MG63 (cell line): Measurements from ENCODE around the gene PCDHB6. TPM values are rescaled to one million over a fixed set of nuclear protein-coding genes. Genes with fewer than 3 reads are reported as not detected.
A peak's percentile ranks its signal among the peaks of the same experiment; 100 is the strongest.
"Not testable (repeated sequence)": the region's sequence is repeated elsewhere in the genome, so short reads cannot be mapped to it uniquely, and the experiment has no call there.

ENCODE experiments used
- DNase-seq: peaks from one replicate; pipeline ENCODE4 v3.0.0-alpha.2; 2020
- H3K27me3 ChIP-seq: fragments of 250-450 bp; sonication (Bioruptor Pico); 2 replicates; pipeline ENCODE4 v1.5.1; 2020; ENCODE audit warnings: mild to moderate bottlenecking, moderate library complexity
- H3K36me3 ChIP-seq: fragments of 250-450 bp; sonication (Bioruptor Pico); 2 replicates; pipeline ENCODE4 v1.5.1; 2020; ENCODE audit warnings: mild to moderate bottlenecking, moderate library complexity
- H3K4me3 ChIP-seq: fragments of 250-450 bp; sonication (Bioruptor Pico); 2 replicates; pipeline ENCODE4 v1.5.1; 2020; ENCODE audit warnings: mild to moderate bottlenecking, moderate library complexity
- H3K9me3 ChIP-seq: fragments of 250-450 bp; sonication (Bioruptor Pico); 2 replicates; pipeline ENCODE4 v1.5.1; 2020; ENCODE audit warnings: mild to moderate bottlenecking, moderate library complexity
- total RNA-seq: library from RNA; depleted of rRNA; stranded (reverse); fragments of >200 nt; shearing (Covaris generic); gene quantifications from 2 replicates; pipeline ENCODE4 v1.2.3, GENCODE V29; 2014; ENCODE audit warnings: low replicate concordance; rRNA removed

Gene PCDHB6
- total RNA-seq, 1 experiment from 2014 or later = 0.10 TPM

GRCh38 chr5:141188682-141189081 lies 38.8 kb downstream of the PCDHB6 start:
- not testable (repeated sequence) for H3K9me3 ChIP-seq, H3K27me3 ChIP-seq, DNase-seq, H3K36me3 ChIP-seq, H3K4me3 ChIP-seq

GRCh38 chr5:141189131-141189530 lies 39.3 kb downstream of the PCDHB6 start:
- H3K9me3 ChIP-seq, DNase-seq: not testable (repeated sequence)

GRCh38 chr5:141192110-141192725 lies 42.4 kb downstream of the PCDHB6 start, which contains the start of gene PCDHB10:
Gene PCDHB10 (plus strand): TSS chr5:141192353. CDS start chr5:141192553, 200 bp downstream.
- Histone ChIP-seq H3K27me3 (peaks cover 3% of the 10 kb centered on the region), H3K4me3 (no peak within 1 kb of the TSS), H3K36me3 (no peaks in the 10 kb centered on the region), H3K9me3 (peaks cover 6% of the 10 kb centered on the region)
- peak; percentile 43 for DNase-seq

More at GRCh38 chr5:141189131-141189530, 39.3 kb downstream of the PCDHB6 start:
- not testable (repeated sequence) for H3K4me3 ChIP-seq, H3K36me3 ChIP-seq, H3K27me3 ChIP-seq

- H3K36me3 ChIP-seq, H3K27me3 ChIP-seq, H3K9me3 ChIP-seq, H3K4me3 ChIP-seq, DNase-seq: not testable (repeated sequence)
These were observed 44.5 kb downstream of the PCDHB6 start for GRCh38 chr5:141194332-141194731.

- Histone ChIP-seq H3K4me3 (no peak overlapping the region), H3K36me3 (no peaks in the 10 kb centered on the region), H3K27me3 (peaks cover 3% of the 10 kb centered on the region), H3K9me3 (peaks cover 6% of the 10 kb centered on the region)
- no peak for DNase-seq
These were observed 46.5 kb downstream of the PCDHB6 start for GRCh38 chr5:141196363-141196762.

- H3K27me3 ChIP-seq = no peaks in the 10 kb centered on the region; the same call in 1 of the 2 replicates
- H3K4me3 ChIP-seq = no peak within 1 kb of the TSS
- no peak for DNase-seq
- H3K36me3 ChIP-seq = no peaks in the 10 kb centered on the region
- peaks cover 6% of the 10 kb centered on the region for H3K9me3 ChIP-seq
These were observed 49.7 kb downstream of the PCDHB6 start, which contains the start of gene PCDHB11 for GRCh38 chr5:141199359-141200235. Gene PCDHB11 (plus strand): TSS chr5:141199627. CDS start chr5:141199775, 148 bp downstream.

GRCh38 chr5:141201126-141201525 lies 51.3 kb downstream of the PCDHB6 start:
- not testable (repeated sequence) for H3K27me3 ChIP-seq, H3K9me3 ChIP-seq, H3K36me3 ChIP-seq, DNase-seq, H3K4me3 ChIP-seq

- H3K36me3 ChIP-seq, H3K4me3 ChIP-seq, DNase-seq, H3K9me3 ChIP-seq, H3K27me3 ChIP-seq: not testable (repeated sequence)
These were observed 51.8 kb downstream of the PCDHB6 start for GRCh38 chr5:141201646-141202045.

Other genes starting within 250 kb of the PCDHB6 start
- gene PCDHAC1, start 223.8 kb upstream of the PCDHB6 start, total RNA-seq = not detected in 2 replicates
- gene PCDHAC2, start 183.6 kb upstream of the PCDHB6 start, total RNA-seq = 0.07 TPM in 1 of 2 replicates, not detected in the other
- not detected in 2 replicates for gene PCDHB1, start 98.7 kb upstream of the PCDHB6 start, total RNA-seq
- 6.0 and 7.0 TPM in 2 replicates for gene PCDHB2, start 55.4 kb upstream of the PCDHB6 start, total RNA-seq
- not detected in 2 replicates for gene PCDHB3, start 49.6 kb upstream of the PCDHB6 start, total RNA-seq
- not detected in 2 replicates for gene PCDHB4, start 28.2 kb upstream of the PCDHB6 start, total RNA-seq
- 2.3 TPM in 1 of 2 replicates, not detected in the other for gene PCDHB5, start 14.9 kb upstream of the PCDHB6 start, total RNA-seq
- gene PCDHB7, start 22.6 kb downstream of the PCDHB6 start, total RNA-seq = 0.46 TPM in 1 of 2 replicates, not detected in the other
- gene PCDHB8, start 27.7 kb downstream of the PCDHB6 start, total RNA-seq = not detected in 2 replicates
- gene PCDHB16, start 32.3 kb downstream of the PCDHB6 start, total RNA-seq = 0.10 and 1.2 TPM in 2 replicates
- 1.9 TPM in 1 of 2 replicates, not detected in the other for gene PCDHB9, start 37.1 kb downstream of the PCDHB6 start, total RNA-seq
- gene PCDHB10, start 42.3 kb downstream of the PCDHB6 start, total RNA-seq = 0.10 TPM in 1 of 2 replicates, not detected in the other
- gene PCDHB11, start 49.6 kb downstream of the PCDHB6 start, total RNA-seq = 1.0 TPM in 1 of 2 replicates, not detected in the other
- gene PCDHB12, start 58.7 kb downstream of the PCDHB6 start, total RNA-seq = 0.16 TPM in 1 of 2 replicates, not detected in the other
- gene PCDHB13, start 63.9 kb downstream of the PCDHB6 start, total RNA-seq = 0.40 TPM in 1 of 2 replicates, not detected in the other
- gene PCDHB14, start 73.3 kb downstream of the PCDHB6 start, total RNA-seq = 0.74 and 3.8 TPM in 2 replicates
- 0.07 and 2.0 TPM in 2 replicates for gene PCDHB15, start 95.3 kb downstream of the PCDHB6 start, total RNA-seq
- not detected in 2 replicates for gene SLC25A2, start 154.0 kb downstream of the PCDHB6 start, total RNA-seq
- 183 and 217 TPM in 2 replicates for gene TAF7, start 170.7 kb downstream of the PCDHB6 start, total RNA-seq
- 0.42 and 0.56 TPM in 2 replicates for gene PCDHGA1, start 180.5 kb downstream of the PCDHB6 start, total RNA-seq
- gene PCDHGA2, start 188.7 kb downstream of the PCDHB6 start, total RNA-seq = not detected in 2 replicates
- gene PCDHGA3, start 193.8 kb downstream of the PCDHB6 start, total RNA-seq = not detected in 2 replicates
- gene PCDHGB1, start 200.0 kb downstream of the PCDHB6 start, total RNA-seq = 0.59 and 1.3 TPM in 2 replicates
- gene PCDHGA4, start 205.0 kb downstream of the PCDHB6 start, total RNA-seq = 0.23 and 0.44 TPM in 2 replicates
- gene PCDHGB2, start 209.9 kb downstream of the PCDHB6 start, total RNA-seq = 1.6 and 2.5 TPM in 2 replicates
- gene PCDHGA5, start 214.1 kb downstream of the PCDHB6 start, total RNA-seq = not detected in 2 replicates
- 0.81 TPM in 1 of 2 replicates, not detected in the other for gene PCDHGB3, start 220.2 kb downstream of the PCDHB6 start, total RNA-seq
- 0.20 and 2.3 TPM in 2 replicates for gene PCDHGA6, start 223.8 kb downstream of the PCDHB6 start, total RNA-seq
- 0.07 and 0.67 TPM in 2 replicates for gene PCDHGA7, start 232.7 kb downstream of the PCDHB6 start, total RNA-seq
- gene PCDHGB4, start 237.6 kb downstream of the PCDHB6 start, total RNA-seq = 0.17 and 0.26 TPM in 2 replicates
- 0.03 and 0.59 TPM in 2 replicates for gene PCDHGA8, start 242.6 kb downstream of the PCDHB6 start, total RNA-seq
- gene PCDHGB5, start 247.9 kb downstream of the PCDHB6 start, total RNA-seq = 0.53 TPM in 1 of 2 replicates, not detected in the other